GM18517 (cell line): ENCODE data around the gene SMYD1.

Experiments
- ATAC-seq: cut with Tn5 transposase; IDR thresholded peaks from one replicate; pipeline ENCODE4 v1.9.1; 2021; ENCODE audit warnings: mild to moderate bottlenecking, moderate library complexity; ENCODE audit not compliant: unreplicated experiment

SMYD1 gene

GRCh38 chr2:88121678-88122077 lies 54.1 kb downstream of the SMYD1 start:
- ATAC-seq, result no peak

GRCh38 chr2:88122141-88122884 lies 54.7 kb downstream of the SMYD1 start:
- no peak for ATAC-seq

- no peak for ATAC-seq
Observed at GRCh38 chr2:88123164-88123974, 55.7 kb downstream of the SMYD1 start.

- no peak for ATAC-seq
Observed at GRCh38 chr2:88123975-88124917, 56.6 kb downstream of the SMYD1 start.

GRCh38 chr2:88125344-88125923 lies 57.8 kb downstream of the SMYD1 start:
- no peak for ATAC-seq

GRCh38 chr2:88125924-88126771 lies 58.5 kb downstream of the SMYD1 start:
- ATAC-seq, result no peak

GRCh38 chr2:88126772-88127637 lies 59.4 kb downstream of the SMYD1 start:
- no peak for ATAC-seq

GRCh38 chr2:88127638-88127887 lies 59.9 kb downstream of the SMYD1 start:
- no peak for ATAC-seq

GRCh38 chr2:88127888-88128653 lies 60.4 kb downstream of the SMYD1 start, which contains the start of gene FABP1:
FABP1 (minus strand) TSS chr2:88128062; CDS start chr2:88128017, 45 bp downstream.
- ATAC-seq, result no peak

- no peak for ATAC-seq
Observed at GRCh38 chr2:88128654-88129312, 61.2 kb downstream of the SMYD1 start.

GRCh38 chr2:88129313-88129959 lies 61.8 kb downstream of the SMYD1 start:
- no peak for ATAC-seq

GRCh38 chr2:88131201-88131998 lies 63.8 kb downstream of the SMYD1 start:
- ATAC-seq, result no peak

- no peak for ATAC-seq
Observed at GRCh38 chr2:88131999-88132368, 64.4 kb downstream of the SMYD1 start.

- no peak for ATAC-seq
Observed at GRCh38 chr2:88133875-88134274, 66.2 kb downstream of the SMYD1 start.

GRCh38 chr2:88136817-88137216 lies 69.2 kb downstream of the SMYD1 start:
- ATAC-seq, result no peak

- no peak for ATAC-seq
Observed at GRCh38 chr2:88137833-88138232, 70.2 kb downstream of the SMYD1 start.
